Upper lobe of left lung (tissue), 6 donors: Measurements from ENCODE around the gene RYR1. TPM values are rescaled to one million over a fixed set of nuclear protein-coding genes. Genes with fewer than 3 reads are reported as not detected.

ENCODE experiments used
- ATAC-seq, 2 donors: fragments of 200-7000 bp; cut with Tn5 transposase; one replicate each; pipeline ENCODE4 v1.9.1; 2022; ENCODE audit warnings: mild to moderate bottlenecking in 2 of 2, moderate library complexity in 2 of 2; ENCODE audit not compliant: low FRiP score in 2 of 2
- DNase-seq, 2 donors: peaks; one replicate each; pipeline ENCODE4 v3.0.0-alpha.2; 2019 to 2020
- H3K27ac ChIP-seq, 4 donors: fragments of 200-600 bp; sonication (generic); one replicate each; pipeline ENCODE4 v1.5.1; 2016 to 2019
- H3K27me3 ChIP-seq, 4 donors: fragments of 200-600 bp; sonication (generic); one replicate each; pipeline ENCODE4 v1.5.1; 2017 to 2019
- H3K36me3 ChIP-seq, 4 donors: fragments of 200-600 bp; sonication (generic); one replicate each; pipeline ENCODE4 v1.5.1; 2016 to 2019
- H3K4me1 ChIP-seq, 4 donors: fragments of 200-600 bp; sonication (generic); one replicate each; pipeline ENCODE4 v1.5.1; 2018 to 2019
- H3K4me3 ChIP-seq, 4 donors: fragments of 200-600 bp; sonication (generic); one replicate each; pipeline ENCODE4 v1.5.1; 2017 to 2019; ENCODE audit warnings: mild to moderate bottlenecking in 2 of 4, moderate library complexity in 1 of 4
- H3K9me3 ChIP-seq, 4 donors: fragments of 200-600 bp; sonication (generic); one replicate each; pipeline ENCODE4 v1.5.1; 2018 to 2019
- CTCF ChIP-seq, 6 experiments: fragments of 450-650 bp in 4 of 6; fragments of 200-600 bp in 2 of 6; sonication (generic) in 2 of 6; IDR thresholded peaks; one replicate each; pipeline ENCODE4 v1.5.1; 2016 to 2019; ENCODE audit warnings: antibody characterized with exemption in 6 of 6
- EP300 ChIP-seq, 4 donors: sonication (generic); formaldehyde crosslinking; IDR thresholded peaks; one replicate each; pipeline ENCODE4 v1.5.1; 2017; ENCODE audit warnings: antibody characterized with exemption in 4 of 4, control low read depth in 2 of 4
- POLR2A ChIP-seq, 4 donors: fragments of 450-650 bp; IDR thresholded peaks; one replicate each; pipeline ENCODE4 v1.5.1; 2016 to 2017; ENCODE audit warnings: antibody characterized with exemption in 4 of 4, mild to moderate bottlenecking in 2 of 4
- POLR2AphosphoS5 ChIP-seq, 2 donors: sonication (generic); formaldehyde crosslinking; IDR thresholded peaks; one replicate each; pipeline ENCODE4 v1.5.1; 2017; ENCODE audit warnings: antibody characterized with exemption in 2 of 2
- WGBS, 2 donors: methylation state at CpG; one replicate each; pipeline ENCODE4 v1.1.5; 2017 to 2018; 5-methylcytosine and 5-hydroxymethylcytosine counted together
- total RNA-seq, 6 donors: library from RNA; depleted of rRNA in 4 of 6; stranded (reverse); fragments of >200 nt in 4 of 6; gene quantifications; one replicate each; pipeline versions ENCODE4 v1.1.0 to v1.2.1, GENCODE V29; 2016 to 2021
- donor health status: DM: no; HTN: no; CAD: no; lungs with moderate emphysema.
- donor health status: DM: no; HTN: yes; CAD: no; lungs with severe emphysema.

Gene RYR1
- total RNA-seq, 6 donors from 2014 or later = 1.1 to 22.0 (median 5.5) TPM

- H3K36me3 ChIP-seq = no peaks in the 10 kb centered on the region
- H3K27me3 ChIP-seq = peaks cover 0 to 2% (median 0%) of the 10 kb centered on the region in 4 donors
- DNase-seq (no peak), ATAC-seq (no peak)
- no peak for TF ChIP-seq CTCF (IDR thresholded peaks at IDR 0.05)
- no peak for TF ChIP-seq POLR2A (IDR thresholded peaks at IDR 0.05)
- TF ChIP-seq EP300 (IDR thresholded peaks at IDR 0.05) = no peak
- no peak for TF ChIP-seq POLR2AphosphoS5 (IDR thresholded peaks at IDR 0.05)
- no peak overlapping the region for H3K27ac ChIP-seq
- H3K4me3 ChIP-seq = no peak overlapping the region
- peaks cover 0 to 3% (median 1%) of the 10 kb centered on the region in 4 donors for H3K4me1 ChIP-seq
- WGBS, 2 donors = 66 to 67% methylated on average over 12 to 13 of the region's 13 CpGs
- no peaks in the 10 kb centered on the region for H3K9me3 ChIP-seq
Measured at GRCh38 chr19:38559428-38560401, 126.2 kb downstream of the RYR1 start.

- 92 to 94% methylated on average over 34 to 40 of the region's 42 CpGs for WGBS, 2 donors
- Histone ChIP-seq H3K27ac (no peak overlapping the region), H3K4me1 (peaks cover 5 to 12% (median 8%) of the 10 kb centered on the region in 4 donors), H3K27me3 (peaks cover 0 to 10% (median 3%) of the 10 kb centered on the region in 4 donors), H3K36me3 (no peaks in the 10 kb centered on the region), H3K9me3 (no peaks in the 10 kb centered on the region), H3K4me3 (no peak overlapping the region)
- TF ChIP-seq CTCF (IDR thresholded peaks at IDR 0.05) = no peak
- no peak for TF ChIP-seq POLR2AphosphoS5 (IDR thresholded peaks at IDR 0.05)
- TF ChIP-seq POLR2A (IDR thresholded peaks at IDR 0.05) = no peak
- TF ChIP-seq EP300 (IDR thresholded peaks at IDR 0.05) = no peak
- ATAC-seq = peak in 1 of 2 donors; percentile 20
- peak in 1 of 2 donors; percentile 83 for DNase-seq
Measured at GRCh38 chr19:38561053-38561606, 127.6 kb downstream of the RYR1 start.

GRCh38 chr19:38561658-38562057 is 128.2 kb downstream of the RYR1 start:
- TF ChIP-seq CTCF (IDR thresholded peaks at IDR 0.05) = no peak
- no peak for TF ChIP-seq POLR2A (IDR thresholded peaks at IDR 0.05)
- no peak for TF ChIP-seq POLR2AphosphoS5 (IDR thresholded peaks at IDR 0.05)
- no peak for TF ChIP-seq EP300 (IDR thresholded peaks at IDR 0.05)
- DNase-seq = no peak
- peak; percentile 4 to 34 for ATAC-seq
- Histone ChIP-seq H3K9me3 (no peaks in the 10 kb centered on the region), H3K4me1 (peaks cover 5 to 12% (median 8%) of the 10 kb centered on the region in 4 donors), H3K4me3 (no peak overlapping the region), H3K27ac (no peak overlapping the region), H3K27me3 (peaks cover 0 to 10% (median 3%) of the 10 kb centered on the region in 4 donors), H3K36me3 (no peaks in the 10 kb centered on the region)
- 85 to 89% methylated on average over 11 of the region's 11 CpGs for WGBS, 2 donors

- peaks cover 5 to 12% (median 8%) of the 10 kb centered on the region in 4 donors for H3K4me1 ChIP-seq
- 73 to 86% methylated on average over 5 to 6 of the region's 6 CpGs for WGBS, 2 donors
- H3K27me3 ChIP-seq = peaks cover 0 to 10% (median 3%) of the 10 kb centered on the region in 4 donors
- no peak overlapping the region for H3K27ac ChIP-seq
- TF ChIP-seq CTCF (IDR thresholded peaks at IDR 0.05) (no peak), POLR2AphosphoS5 (IDR thresholded peaks at IDR 0.05) (no peak), EP300 (IDR thresholded peaks at IDR 0.05) (no peak), POLR2A (IDR thresholded peaks at IDR 0.05) (no peak)
- H3K4me3 ChIP-seq = no peak overlapping the region
- no peak for ATAC-seq
- H3K36me3 ChIP-seq = no peaks in the 10 kb centered on the region
- no peaks in the 10 kb centered on the region for H3K9me3 ChIP-seq
- no peak for DNase-seq
Measured at GRCh38 chr19:38562096-38562495, 128.6 kb downstream of the RYR1 start.
